ENCODE results near the gene FHIT.

Gene FHIT

GRCh38 chr3:61172684-61173083 is 78.6 kb downstream of the FHIT start:
- Histone ChIP-seq H3K36me3 (no peaks in the 10 kb centered on the region), H3K4me3 (no peak overlapping the region), H3K4me1 (no peaks in the 10 kb centered on the region), H3K27ac (no peak overlapping the region), H3K9me3 (no peaks in the 10 kb centered on the region), H3K27me3 (no peaks in the 10 kb centered on the region)
- DNase-seq, result no peak
- intact Hi-C loops (cut with DNase I; ENCODE audit: low total_unique reads), result loop anchor here (1.0 kb wide), 1 partner anchor 21 kb away; no protein-coding TSS in a partner anchor
- no peak for TF ChIP-seq CTCF (IDR thresholded peaks at IDR 0.05)

- DNase-seq, result no peak
- no peak for TF ChIP-seq CTCF (IDR thresholded peaks at IDR 0.05)
- intact Hi-C loops (cut with DNase I; ENCODE audit: low total_unique reads), result loop anchor here (1.0 kb wide), 1 partner anchor 21 kb away; no protein-coding TSS in a partner anchor
- Histone ChIP-seq H3K9me3 (no peaks in the 10 kb centered on the region), H3K27ac (no peak overlapping the region), H3K4me3 (no peak overlapping the region), H3K36me3 (no peaks in the 10 kb centered on the region), H3K4me1 (no peaks in the 10 kb centered on the region), H3K27me3 (no peaks in the 10 kb centered on the region)
Measured at GRCh38 chr3:61172203-61172602, 79.0 kb downstream of the FHIT start.

- DNase-seq, result no peak
- Histone ChIP-seq H3K4me1 (no peaks in the 10 kb centered on the region), H3K36me3 (no peaks in the 10 kb centered on the region), H3K27ac (no peak overlapping the region), H3K9me3 (no peaks in the 10 kb centered on the region), H3K27me3 (no peaks in the 10 kb centered on the region), H3K4me3 (no peak overlapping the region)
- TF ChIP-seq CTCF (IDR thresholded peaks at IDR 0.05), result no peak
- intact Hi-C loops (cut with DNase I; ENCODE audit: low total_unique reads), result no loop called here
Measured at GRCh38 chr3:61169621-61170251, 81.5 kb downstream of the FHIT start.

GRCh38 chr3:61168286-61168685 is 83.0 kb downstream of the FHIT start:
- intact Hi-C loops (cut with DNase I; ENCODE audit: low total_unique reads), result no loop called here
- no peak for TF ChIP-seq CTCF (IDR thresholded peaks at IDR 0.05)
- DNase-seq, result no peak

GRCh38 chr3:61162965-61163364 is 88.3 kb downstream of the FHIT start:
- no peak for TF ChIP-seq CTCF (IDR thresholded peaks at IDR 0.05)
- no peaks in the 10 kb centered on the region for H3K4me1 ChIP-seq
- no peak for DNase-seq
- intact Hi-C loops (cut with DNase I; ENCODE audit: low total_unique reads), result no loop called here
- no peak overlapping the region for H3K27ac ChIP-seq
- H3K27me3 ChIP-seq, result no peaks in the 10 kb centered on the region
- H3K36me3 ChIP-seq, result no peaks in the 10 kb centered on the region
- no peaks in the 10 kb centered on the region for H3K9me3 ChIP-seq
- no peak overlapping the region for H3K4me3 ChIP-seq

More at GRCh38 chr3:61168286-61168685, 83.0 kb downstream of the FHIT start:
- H3K27me3 ChIP-seq, result no peaks in the 10 kb centered on the region
- no peak overlapping the region for H3K4me3 ChIP-seq
- no peaks in the 10 kb centered on the region for H3K36me3 ChIP-seq
- H3K27ac ChIP-seq, result no peak overlapping the region
- H3K4me1 ChIP-seq, result no peaks in the 10 kb centered on the region
- no peaks in the 10 kb centered on the region for H3K9me3 ChIP-seq

- Histone ChIP-seq H3K9me3 (no peaks in the 10 kb centered on the region), H3K27ac (no peak overlapping the region), H3K4me1 (peaks cover 0 to 10% (median 1%) of the 10 kb centered on the region in 4 donors), H3K4me3 (no peak overlapping the region), H3K27me3 (no peaks in the 10 kb centered on the region), H3K36me3 (no peaks in the 10 kb centered on the region)
- DNase-seq, result no peak
- intact Hi-C loops (cut with DNase I; ENCODE audit: low total_unique reads), result no loop called here
- TF ChIP-seq CTCF (IDR thresholded peaks at IDR 0.05), result no peak
Measured at GRCh38 chr3:61158667-61159066, 92.6 kb downstream of the FHIT start.

Measured in tibial artery (tissue), 4 donors.